Activated CD4-positive, alpha-beta T cell treated with anti-CD3 and anti-CD28 coated beads, Interleukin-2, amount 10 ng/mL, durations not matched to agents 24 days and 14 days (primary cell): ENCODE measurements around the gene PUM1. TPM values are rescaled to one million over a fixed set of nuclear protein-coding genes. Genes with fewer than 3 reads are reported as not detected.

ENCODE experiments used
- DNase-seq: peaks from one replicate; pipeline ENCODE4 v3.0.0; 2022
- H3K27ac Mint-ChIP-seq: one replicate; pipeline ENCODE4 v1.8.0; 2022; ENCODE audit warnings: mild to moderate bottlenecking, mixed read lengths
- H3K27me3 Mint-ChIP-seq: one replicate; pipeline ENCODE4 v1.8.0; 2022; ENCODE audit warnings: mixed read lengths
- H3K36me3 Mint-ChIP-seq: one replicate; pipeline ENCODE4 v1.8.0; 2022; ENCODE audit warnings: low read depth, mild to moderate bottlenecking, mixed read lengths
- H3K4me1 Mint-ChIP-seq: one replicate; pipeline ENCODE4 v1.8.0; 2021; ENCODE audit warnings: mixed read lengths
- H3K4me3 Mint-ChIP-seq: one replicate; pipeline ENCODE4 v1.8.0; 2022; ENCODE audit warnings: mild to moderate bottlenecking, moderate library complexity, mixed read lengths
- H3K9me3 Mint-ChIP-seq: one replicate; pipeline ENCODE4 v1.8.0; 2021; ENCODE audit warnings: mixed read lengths
- intact Hi-C: fragments of 100-400 bp; cut with micrococcal nuclease; formaldehyde crosslinking; loops from one replicate; pipeline ENCODE4 v1.15.1; 2023
- total RNA-seq: library from RNA; stranded (reverse); gene quantifications from 2 replicates; pipeline ENCODE4 v1.2.3, GENCODE V29; 2022

PUM1 gene
- total RNA-seq, 1 donor from 2014 or later, result 132 TPM

GRCh38 chr1:30907481-30908315, 157.8 kb downstream of the PUM1 start:
- intact Hi-C loops, result no loop called here
- Mint-ChIP-seq H3K4me3 (peak overlapping the region; percentile 81), H3K27ac (peak overlapping the region; percentile 39), H3K27me3 (peaks cover 58% of the 10 kb centered on the region), H3K36me3 (peaks cover 2% of the 10 kb centered on the region), H3K9me3 (no peaks in the 10 kb centered on the region), H3K4me1 (peaks cover 11% of the 10 kb centered on the region)
- no peak for DNase-seq

GRCh38 chr1:30906631-30907441, 158.7 kb downstream of the PUM1 start:
- Mint-ChIP-seq H3K9me3 (no peaks in the 10 kb centered on the region), H3K27ac (no peak overlapping the region), H3K4me1 (peaks cover 11% of the 10 kb centered on the region), H3K4me3 (peak overlapping the region; percentile 81), H3K36me3 (peaks cover 2% of the 10 kb centered on the region), H3K27me3 (peaks cover 58% of the 10 kb centered on the region)
- no peak for DNase-seq
- intact Hi-C loops, result no loop called here

- peaks cover 11% of the 10 kb centered on the region for H3K4me1 Mint-ChIP-seq
- H3K27me3 Mint-ChIP-seq, result peaks cover 58% of the 10 kb centered on the region
- H3K4me3 Mint-ChIP-seq, result peak overlapping the region; percentile 17
- DNase-seq, result no peak
- peak overlapping the region; percentile 3 for H3K27ac Mint-ChIP-seq
- H3K36me3 Mint-ChIP-seq, result peaks cover 2% of the 10 kb centered on the region
- H3K9me3 Mint-ChIP-seq, result no peaks in the 10 kb centered on the region
- intact Hi-C loops, result no loop called here
These were observed 159.4 kb downstream of the PUM1 start for GRCh38 chr1:30905916-30906620.

GRCh38 chr1:30905403-30905802, 160.1 kb downstream of the PUM1 start:
- H3K36me3 Mint-ChIP-seq, result peaks cover 2% of the 10 kb centered on the region
- H3K4me3 Mint-ChIP-seq, result peak overlapping the region; percentile 17
- H3K4me1 Mint-ChIP-seq, result peaks cover 11% of the 10 kb centered on the region
- intact Hi-C loops, result no loop called here
- peak overlapping the region; percentile 3 for H3K27ac Mint-ChIP-seq
- no peaks in the 10 kb centered on the region for H3K9me3 Mint-ChIP-seq
- DNase-seq, result no peak
- peaks cover 51% of the 10 kb centered on the region for H3K27me3 Mint-ChIP-seq

- Mint-ChIP-seq H3K36me3 (peaks cover 2% of the 10 kb centered on the region), H3K4me3 (no peak overlapping the region), H3K27ac (no peak overlapping the region), H3K9me3 (no peaks in the 10 kb centered on the region), H3K4me1 (peaks cover 11% of the 10 kb centered on the region), H3K27me3 (peaks cover 46% of the 10 kb centered on the region)
- intact Hi-C loops, result no loop called here
- no peak for DNase-seq
These were observed 160.6 kb downstream of the PUM1 start for GRCh38 chr1:30904962-30905335.

DNA sequence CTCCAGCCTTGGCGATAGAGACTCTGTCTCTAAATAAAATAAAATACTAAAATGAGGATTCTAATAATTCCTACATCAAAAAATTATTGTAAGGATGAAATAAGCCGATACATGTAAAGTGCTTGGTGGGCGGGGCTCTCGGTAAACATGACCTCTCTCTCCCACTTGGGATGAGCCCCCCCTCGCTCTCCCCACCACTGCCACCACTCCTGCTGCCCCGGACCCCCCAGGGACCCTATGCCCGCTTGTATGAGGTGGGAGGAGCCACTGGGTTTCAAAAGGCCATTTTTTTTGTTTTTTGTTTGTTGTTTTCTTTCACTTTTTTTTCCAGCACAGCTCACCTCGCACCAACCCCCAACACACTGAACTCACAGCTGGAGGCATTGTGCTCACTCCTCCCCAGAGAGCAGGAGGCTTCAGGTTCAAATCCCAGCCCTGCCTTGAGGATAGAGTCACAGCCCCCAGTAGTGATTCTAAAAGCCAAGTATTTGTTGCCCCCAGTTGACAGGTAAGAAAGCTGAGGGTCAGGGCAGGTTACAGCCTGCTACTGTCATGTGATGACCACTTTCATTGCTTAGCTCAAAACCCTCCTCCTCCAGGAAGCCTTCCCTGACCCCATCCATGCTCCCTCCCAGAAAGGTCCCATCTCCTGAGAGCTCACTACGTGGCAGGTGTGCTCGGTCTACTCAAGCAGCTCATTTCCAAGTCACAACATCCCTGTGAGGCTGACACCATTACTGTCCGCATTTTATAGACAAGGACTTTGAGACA, 161.1 kb downstream of the PUM1 start:
- peaks cover 41% of the 10 kb centered on the region for H3K27me3 Mint-ChIP-seq
- H3K36me3 Mint-ChIP-seq, result peaks cover 2% of the 10 kb centered on the region
- H3K4me3 Mint-ChIP-seq, result no peak overlapping the region
- H3K9me3 Mint-ChIP-seq, result no peaks in the 10 kb centered on the region
- H3K27ac Mint-ChIP-seq, result no peak overlapping the region
- H3K4me1 Mint-ChIP-seq, result peaks cover 9% of the 10 kb centered on the region
- intact Hi-C loops, result no loop called here
- DNase-seq, result no peak

DNA sequence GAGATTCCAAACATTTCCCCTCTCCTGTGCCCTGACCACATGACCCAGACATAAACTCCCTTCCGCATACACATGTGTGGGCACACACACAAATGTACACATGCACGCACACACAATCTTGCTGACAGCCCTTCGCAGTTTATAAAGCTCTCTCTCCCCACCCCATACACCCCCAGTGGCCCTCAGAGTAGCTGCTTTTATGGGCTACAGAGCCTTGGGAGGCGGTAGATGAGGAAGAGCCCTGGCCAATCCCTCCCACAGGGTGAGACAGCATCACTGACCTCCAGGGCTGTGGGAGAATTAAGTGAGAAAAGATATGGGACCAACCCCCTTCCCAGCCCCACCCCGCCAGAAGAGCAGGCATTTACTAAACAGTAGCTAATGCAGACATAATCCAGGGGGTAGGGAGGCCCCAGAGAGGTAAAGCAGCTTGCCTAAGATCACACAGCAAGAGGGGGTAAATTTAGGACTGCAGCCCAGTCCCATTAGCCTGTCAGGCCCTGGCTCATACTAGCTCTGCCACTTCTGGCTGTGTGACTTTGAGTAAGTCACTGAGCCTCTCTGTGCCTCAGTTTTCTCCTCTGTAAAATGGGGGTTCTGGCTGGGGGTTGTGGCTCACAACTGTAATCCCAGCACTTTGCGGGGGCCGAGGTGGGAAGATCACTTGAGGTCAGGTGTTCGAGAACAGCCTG, 162.0 kb downstream of the PUM1 start:
- Mint-ChIP-seq H3K27ac (no peak overlapping the region), H3K27me3 (peaks cover 36% of the 10 kb centered on the region), H3K9me3 (no peaks in the 10 kb centered on the region), H3K36me3 (no peaks in the 10 kb centered on the region), H3K4me3 (no peak overlapping the region), H3K4me1 (peaks cover 7% of the 10 kb centered on the region)
- no peak for DNase-seq
- intact Hi-C loops, result no loop called here

DNA sequence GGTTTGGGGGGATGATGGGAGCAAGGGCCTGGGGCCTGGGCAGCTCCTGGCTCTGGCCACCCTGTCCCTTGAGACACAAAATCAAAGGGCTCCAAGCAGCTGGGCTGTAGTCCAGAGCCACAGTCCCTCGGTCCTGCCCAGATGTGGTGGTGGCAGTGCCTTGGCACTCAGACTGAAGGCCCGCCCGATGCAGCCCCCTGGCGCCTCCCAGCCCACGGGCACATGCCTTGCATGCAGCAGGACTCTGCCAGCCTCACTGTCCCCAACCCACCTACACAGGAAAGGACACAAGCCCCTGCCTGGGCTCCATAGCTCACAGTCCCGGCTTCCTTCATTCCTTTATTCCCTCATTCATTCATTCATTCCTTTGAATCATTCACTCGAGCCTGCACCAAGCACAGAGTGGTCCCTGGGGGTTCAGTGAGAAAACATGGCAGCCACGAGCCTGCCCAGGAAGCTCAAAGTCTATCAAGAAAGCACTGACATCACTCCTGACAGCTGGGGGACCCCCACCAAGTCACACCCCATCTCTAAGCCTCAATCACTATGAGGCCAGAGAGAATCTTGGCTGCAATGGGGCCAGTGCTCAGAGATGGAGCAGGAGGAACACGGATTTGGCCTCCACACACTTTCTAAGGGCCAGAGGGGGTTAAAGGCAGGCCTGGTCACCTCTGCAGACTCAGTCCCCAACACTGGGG, 162.8 kb downstream of the PUM1 start:
- no peak overlapping the region for H3K27ac Mint-ChIP-seq
- H3K9me3 Mint-ChIP-seq, result no peaks in the 10 kb centered on the region

DNA sequence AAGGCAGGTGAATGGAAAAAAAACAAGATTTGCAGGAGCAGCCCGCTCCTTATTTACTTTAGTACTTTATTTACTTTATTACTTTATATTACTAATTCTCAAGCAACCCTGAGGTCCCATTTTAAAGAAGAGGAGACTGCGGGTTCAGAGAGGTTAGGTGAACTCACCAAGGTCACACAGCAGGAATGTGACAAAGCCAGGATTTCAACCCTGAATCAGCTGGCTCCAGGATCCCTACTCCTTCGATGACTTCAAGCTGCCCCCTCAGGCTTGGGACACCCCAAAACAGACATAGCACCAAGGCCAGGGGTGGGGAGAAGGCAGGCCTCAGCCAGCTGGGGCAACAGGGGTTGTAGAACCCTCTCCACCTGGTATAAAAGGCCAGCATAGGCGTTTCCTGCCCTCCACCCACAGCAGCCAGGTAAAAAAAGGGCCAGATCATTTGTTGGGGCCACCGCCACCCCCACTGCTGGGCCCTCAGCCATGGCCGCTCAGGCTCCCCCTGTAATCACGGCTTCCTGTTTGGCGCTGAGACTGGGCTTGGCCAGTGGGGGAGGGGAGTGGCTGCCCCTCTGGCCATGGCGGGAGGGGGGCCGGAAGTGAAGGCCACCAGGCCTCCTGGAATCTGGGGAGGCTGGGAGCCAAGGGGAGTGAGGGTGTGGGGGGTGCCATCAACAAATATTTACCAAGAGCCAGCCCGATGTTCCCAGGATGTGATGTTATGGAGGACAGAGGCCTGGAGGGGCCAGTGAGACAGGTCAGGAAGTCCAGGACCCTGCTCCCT, 163.5 kb downstream of the PUM1 start:
- Mint-ChIP-seq H3K9me3 (no peaks in the 10 kb centered on the region), H3K36me3 (no peaks in the 10 kb centered on the region), H3K4me1 (peaks cover 2% of the 10 kb centered on the region), H3K27me3 (peaks cover 27% of the 10 kb centered on the region), H3K27ac (no peak overlapping the region), H3K4me3 (no peak overlapping the region)
- intact Hi-C loops, result no loop called here
- no peak for DNase-seq

More for the DNA sequence above, 162.8 kb downstream of the PUM1 start:
- Mint-ChIP-seq H3K36me3 (no peaks in the 10 kb centered on the region), H3K4me3 (no peak overlapping the region), H3K27me3 (peaks cover 34% of the 10 kb centered on the region), H3K4me1 (peaks cover 7% of the 10 kb centered on the region)
- intact Hi-C loops, result no loop called here
- no peak for DNase-seq

GRCh38 chr1:30900931-30901560, 164.5 kb downstream of the PUM1 start:
- no peak overlapping the region for H3K27ac Mint-ChIP-seq
- no peak overlapping the region for H3K4me3 Mint-ChIP-seq
- peaks cover 2% of the 10 kb centered on the region for H3K4me1 Mint-ChIP-seq
- H3K9me3 Mint-ChIP-seq, result no peaks in the 10 kb centered on the region
- DNase-seq, result no peak
- H3K36me3 Mint-ChIP-seq, result no peaks in the 10 kb centered on the region
- H3K27me3 Mint-ChIP-seq, result peaks cover 28% of the 10 kb centered on the region
- intact Hi-C loops, result no loop called here

DNA sequence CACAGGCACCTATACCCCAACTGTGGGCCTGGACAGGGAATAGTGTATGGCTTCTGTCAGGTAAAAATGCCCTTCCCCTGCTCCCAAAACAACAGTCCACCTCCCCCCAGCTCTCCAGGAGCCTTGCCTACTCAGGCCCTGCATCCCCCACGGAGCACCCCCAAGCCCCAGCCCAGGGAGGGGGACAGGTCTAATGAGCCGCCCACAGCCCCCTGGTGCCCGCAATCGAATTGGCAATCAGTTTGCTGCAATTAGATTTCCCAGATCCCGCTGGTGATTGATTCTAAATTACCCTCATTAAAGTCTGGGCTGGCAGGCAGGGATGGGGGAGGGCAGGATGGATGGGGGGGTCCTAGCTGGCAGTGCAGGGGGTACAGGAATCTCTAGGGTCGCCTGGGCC, 165.0 kb downstream of the PUM1 start:
- H3K9me3 Mint-ChIP-seq, result no peaks in the 10 kb centered on the region
- DNase-seq, result no peak
- H3K4me1 Mint-ChIP-seq, result peaks cover 2% of the 10 kb centered on the region
- no peak overlapping the region for H3K27ac Mint-ChIP-seq
- H3K36me3 Mint-ChIP-seq, result no peaks in the 10 kb centered on the region
- peaks cover 23% of the 10 kb centered on the region for H3K27me3 Mint-ChIP-seq
- intact Hi-C loops, result no loop called here
- H3K4me3 Mint-ChIP-seq, result no peak overlapping the region
